GM23338 (cell line): Measurements from ENCODE around the gene CACNA2D1. TPM values are rescaled to one million over a fixed set of nuclear protein-coding genes. Genes with fewer than 3 reads are reported as not detected.
A peak's percentile ranks its signal among the peaks of the same experiment; 100 is the strongest.

ENCODE experiments used
- ATAC-seq: fragments of 200-7000 bp; cut with Tn5 transposase; 3 replicates; pipeline ENCODE4 v1.9.1; 2020
- DNase-seq: peaks from one replicate; pipeline ENCODE4 v3.0.0-alpha.2; 2015; ENCODE audit warnings: low spot score
- H2AFZ ChIP-seq: fragments of 200-600 bp; sonication (generic); 2 replicates; pipeline ENCODE4 v1.8.0; 2016; ENCODE audit warnings: antibody characterized with exemption, mild to moderate bottlenecking, moderate library complexity
- H3F3A ChIP-seq: fragments of 200-600 bp; sonication (generic); replicated peaks from 2 replicates; pipeline ENCODE4 v1.8.0; 2017; ENCODE audit warnings: antibody characterized with exemption, mixed run types, low read depth
- H3K27ac ChIP-seq: fragments of 200-600 bp; sonication (generic); 2 replicates; pipeline ENCODE4 v1.6.1; 2016; ENCODE audit warnings: low read depth
- H3K27me3 ChIP-seq: fragments of 200-600 bp; sonication (generic); 2 replicates; pipeline ENCODE4 v1.8.0; 2016; ENCODE audit warnings: mild to moderate bottlenecking, mixed run types, moderate library complexity; ENCODE audit not compliant: insufficient read depth
- H3K36me3 ChIP-seq: fragments of 200-600 bp; sonication (generic); 2 replicates; pipeline ENCODE4 v1.8.0; 2016; ENCODE audit warnings: mild to moderate bottlenecking; ENCODE audit not compliant: insufficient read depth
- H3K4me1 ChIP-seq: fragments of 200-600 bp; sonication (generic); 2 replicates; pipeline ENCODE4 v1.8.0; 2016; ENCODE audit warnings: mild to moderate bottlenecking, moderate library complexity; ENCODE audit not compliant: insufficient read depth
- H3K4me2 ChIP-seq: fragments of 200-600 bp; sonication (generic); 2 replicates; pipeline ENCODE4 v1.7.1; 2017; ENCODE audit warnings: mixed run types
- H3K4me3 ChIP-seq: fragments of 200-600 bp; sonication (generic); 2 replicates; pipeline ENCODE4 v1.6.1; 2016; ENCODE audit warnings: mixed run types
- H3K79me2 ChIP-seq: fragments of 200-600 bp; sonication (generic); replicated peaks from 2 replicates; pipeline ENCODE4 v1.8.0; 2017; ENCODE audit warnings: mild to moderate bottlenecking; ENCODE audit not compliant: insufficient read depth
- H3K9me2 ChIP-seq: fragments of 200-600 bp; sonication (generic); 2 replicates; pipeline ENCODE4 v1.8.0; 2017; ENCODE audit not compliant: insufficient read depth
- H4K20me1 ChIP-seq: fragments of 200-600 bp; sonication (generic); replicated peaks from 2 replicates; pipeline ENCODE4 v1.8.0; 2017; ENCODE audit warnings: mild to moderate bottlenecking; ENCODE audit not compliant: insufficient read depth
- H3K27ac Mint-ChIP-seq: 2 replicates; pipeline ENCODE4 v1.8.0; 2020; ENCODE audit warnings: inconsistent platforms, mild to moderate bottlenecking, moderate library complexity, mixed read lengths
- H3K27me3 Mint-ChIP-seq: 3 replicates; pipeline ENCODE4 v1.8.0; 2022; ENCODE audit warnings: low read depth, mild to moderate bottlenecking, moderate library complexity, mixed read lengths, inconsistent platforms; ENCODE audit not compliant: insufficient read depth, poor library complexity
- H3K36me3 Mint-ChIP-seq: 3 replicates; pipeline ENCODE4 v1.8.0; 2021; ENCODE audit warnings: low read depth, mild to moderate bottlenecking, inconsistent platforms, moderate library complexity, mixed read lengths
- H3K4me1 Mint-ChIP-seq: 3 replicates; pipeline ENCODE4 v1.8.0; 2020; ENCODE audit warnings: mild to moderate bottlenecking, inconsistent platforms, mixed read lengths
- H3K4me3 Mint-ChIP-seq: 3 replicates; pipeline ENCODE4 v1.8.0; 2021; ENCODE audit warnings: moderate library complexity, mild to moderate bottlenecking, inconsistent platforms, mixed read lengths
- H3K9me3 Mint-ChIP-seq: 3 replicates; pipeline ENCODE4 v1.8.0; 2020; ENCODE audit warnings: moderate library complexity, mild to moderate bottlenecking, inconsistent platforms, mixed read lengths
- CREB1 ChIP-seq: fragments of 250-450 bp; sonication (Bioruptor Pico); IDR thresholded peaks from 2 replicates; pipeline ENCODE4 v1.5.0; 2020; ENCODE audit warnings: low read depth, mild to moderate bottlenecking, moderate library complexity
- EZH2 ChIP-seq: fragments of 200-600 bp; sonication (generic); IDR thresholded peaks from one replicate; pipeline ENCODE4 v1.8.0; 2017; ENCODE audit warnings: antibody characterized with exemption, mild to moderate bottlenecking, low read depth; ENCODE audit not compliant: unreplicated experiment
- EZH2phosphoT487 ChIP-seq: fragments of 200-600 bp; sonication (generic); IDR thresholded peaks from one replicate; pipeline ENCODE4 v1.8.1; 2018; ENCODE audit warnings: antibody characterized with exemption; ENCODE audit not compliant: unreplicated experiment
- JUNB ChIP-seq: IDR thresholded peaks from one replicate; pipeline ENCODE4 v1.6.1; 2016; ENCODE audit warnings: antibody characterized with exemption; ENCODE audit not compliant: unreplicated experiment
- POLR2AphosphoS5 ChIP-seq: IDR thresholded peaks from 2 replicates; pipeline ENCODE4 v1.6.1; 2016; ENCODE audit warnings: antibody characterized with exemption, low read depth
- STAT1 ChIP-seq: IDR thresholded peaks from one replicate; pipeline ENCODE4 v1.6.1; 2016; ENCODE audit warnings: antibody characterized with exemption; ENCODE audit not compliant: unreplicated experiment
- ZNF114 ChIP-seq: fragments of 250-450 bp; sonication (Bioruptor Pico); IDR thresholded peaks from 2 replicates; pipeline ENCODE4 v1.5.0; 2020; ENCODE audit warnings: mild to moderate bottlenecking, moderate library complexity
- ZNF331 ChIP-seq: fragments of 250-450 bp; sonication (Bioruptor Pico); IDR thresholded peaks from 2 replicates; pipeline ENCODE4 v1.5.0; 2020; ENCODE audit warnings: low read depth, mild to moderate bottlenecking, moderate library complexity
- polyA plus RNA-seq: library from polyadenylated mRNA; unstranded; fragments of >200 nt; fragmentation: Nextera tagmentation; extraction: Ambion mirVana; gene quantifications from 2 replicates; pipeline ENCODE4 v1.2.1, GENCODE V29; 2016
- total RNA-seq: library from RNA; depleted of rRNA; stranded (reverse); fragments of >200 nt; shearing (Covaris generic); gene quantifications from 2 replicates; pipeline ENCODE4 v1.2.3, GENCODE V29; 2014
- TF ChIP-seq, protein P1 (sequence below): IDR thresholded peaks from 2 replicates; pipeline ENCODE4 v1.6.1; 2016; ENCODE audit warnings: antibody characterized with exemption
- TF ChIP-seq, protein P2 (sequence below): fragments of 250-450 bp; sonication (Bioruptor Pico); IDR thresholded peaks from 2 replicates; pipeline ENCODE4 v1.5.0; 2020; ENCODE audit warnings: mild to moderate bottlenecking, moderate library complexity

Gene CACNA2D1
- total and polyA plus RNA-seq, 2 experiments from 2014 or later, result 7.0 to 20.4 TPM

DNA sequence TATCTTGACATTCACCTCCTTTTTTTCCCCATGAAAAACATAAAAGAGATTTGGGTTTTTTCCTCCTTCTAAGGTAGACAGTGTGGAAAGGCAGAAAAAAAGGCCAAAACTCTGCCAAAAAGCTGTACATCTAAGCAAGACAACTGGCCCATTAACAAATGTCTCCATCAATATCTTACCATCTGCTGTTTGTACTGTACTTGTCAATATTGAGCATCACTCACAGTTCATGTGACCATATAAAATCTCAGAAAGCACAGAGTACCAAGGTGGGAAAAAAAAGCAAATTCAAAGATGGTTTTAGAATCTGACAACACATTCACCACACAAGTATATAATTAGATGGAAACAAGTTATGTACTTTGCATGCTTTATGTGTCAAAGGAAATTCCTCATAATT, 52.6 kb downstream of the CACNA2D1 start:
- Histone ChIP-seq H3K4me1 (peaks cover 8% of the 10 kb centered on the region), H3K79me2 (0 out of 2 replicates have a peak, but pooled peaks cover 6% of the 10 kb centered on the region), H3F3A (no peaks in the 10 kb centered on the region), H3K36me3 (no peaks in the 10 kb centered on the region), H3K27ac (no peak overlapping the region), H4K20me1 (no peaks in the 10 kb centered on the region), H3K4me3 (no peak overlapping the region), H3K9me2 (no peaks in the 10 kb centered on the region), H3K4me2 (no peak overlapping the region), H2AFZ (no peak overlapping the region), H3K27me3 (no peaks in the 10 kb centered on the region)
- Mint-ChIP-seq H3K4me3 (no peak overlapping the region), H3K27ac (no peak overlapping the region), H3K27me3 (no peaks in the 10 kb centered on the region), H3K9me3 (peaks cover 8% of the 10 kb centered on the region), H3K4me1 (peaks cover 21% of the 10 kb centered on the region), H3K36me3 (peaks cover 15% of the 10 kb centered on the region)
- DNase-seq, result no peak
- ATAC-seq, result no peak
- no peak for TF ChIP-seq ZNF114 (CRISPR knock-in tag)
- TF ChIP-seq POLR2AphosphoS5, result no peak
- TF ChIP-seq, protein P1, sequence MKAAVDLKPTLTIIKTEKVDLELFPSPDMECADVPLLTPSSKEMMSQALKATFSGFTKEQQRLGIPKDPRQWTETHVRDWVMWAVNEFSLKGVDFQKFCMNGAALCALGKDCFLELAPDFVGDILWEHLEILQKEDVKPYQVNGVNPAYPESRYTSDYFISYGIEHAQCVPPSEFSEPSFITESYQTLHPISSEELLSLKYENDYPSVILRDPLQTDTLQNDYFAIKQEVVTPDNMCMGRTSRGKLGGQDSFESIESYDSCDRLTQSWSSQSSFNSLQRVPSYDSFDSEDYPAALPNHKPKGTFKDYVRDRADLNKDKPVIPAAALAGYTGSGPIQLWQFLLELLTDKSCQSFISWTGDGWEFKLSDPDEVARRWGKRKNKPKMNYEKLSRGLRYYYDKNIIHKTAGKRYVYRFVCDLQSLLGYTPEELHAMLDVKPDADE, result no peak
- no peak for TF ChIP-seq JUNB
- TF ChIP-seq EZH2, result no peak

DNA sequence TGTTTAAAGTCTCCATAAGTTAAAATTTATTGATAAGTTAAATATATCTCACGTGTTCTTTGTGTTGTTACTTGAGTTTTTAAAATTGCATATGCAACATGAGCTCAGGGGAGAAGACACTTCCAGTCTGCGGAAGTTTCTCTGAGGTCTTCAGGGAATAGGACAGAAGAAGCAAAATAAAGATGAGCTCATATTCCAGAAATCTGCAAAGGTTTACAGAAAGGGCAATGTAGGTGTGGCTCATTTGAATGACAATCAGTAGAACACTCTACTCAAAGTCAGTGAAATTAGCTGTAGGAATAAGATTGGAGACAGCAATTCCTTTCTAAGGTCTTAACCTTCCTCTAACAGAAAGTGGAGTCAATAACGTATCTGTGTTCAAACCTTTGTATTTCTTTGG, 53.7 kb downstream of the CACNA2D1 start:
- Histone ChIP-seq H4K20me1 (no peaks in the 10 kb centered on the region), H3K79me2 (0 out of 2 replicates have a peak, but pooled peaks cover 6% of the 10 kb centered on the region), H3F3A (no peaks in the 10 kb centered on the region), H2AFZ (no peak overlapping the region), H3K4me3 (no peak overlapping the region), H3K4me1 (peaks cover 11% of the 10 kb centered on the region), H3K9me2 (no peaks in the 10 kb centered on the region), H3K4me2 (0 out of 2 replicates have a peak overlapping the region, but pooled peaks have one; percentile 9), H3K27me3 (no peaks in the 10 kb centered on the region), H3K36me3 (no peaks in the 10 kb centered on the region), H3K27ac (no peak overlapping the region)
- no peak overlapping the region for H3K27ac Mint-ChIP-seq
- ATAC-seq (no peak), DNase-seq (no peak)
- no peaks in the 10 kb centered on the region for H3K27me3 Mint-ChIP-seq
- H3K36me3 Mint-ChIP-seq, result peaks cover 15% of the 10 kb centered on the region
- H3K9me3 Mint-ChIP-seq, result peaks cover 8% of the 10 kb centered on the region
- H3K4me1 Mint-ChIP-seq, result peaks cover 26% of the 10 kb centered on the region
- H3K4me3 Mint-ChIP-seq, result no peak overlapping the region
- TF ChIP-seq ZNF114 (CRISPR knock-in tag) (no peak), POLR2AphosphoS5 (no peak), STAT1 (no peak), EZH2phosphoT487 (no peak), ZNF331 (CRISPR knock-in tag) (no peak), CREB1 (CRISPR knock-in tag) (no peak), EZH2 (no peak)
- TF ChIP-seq, protein P2, sequence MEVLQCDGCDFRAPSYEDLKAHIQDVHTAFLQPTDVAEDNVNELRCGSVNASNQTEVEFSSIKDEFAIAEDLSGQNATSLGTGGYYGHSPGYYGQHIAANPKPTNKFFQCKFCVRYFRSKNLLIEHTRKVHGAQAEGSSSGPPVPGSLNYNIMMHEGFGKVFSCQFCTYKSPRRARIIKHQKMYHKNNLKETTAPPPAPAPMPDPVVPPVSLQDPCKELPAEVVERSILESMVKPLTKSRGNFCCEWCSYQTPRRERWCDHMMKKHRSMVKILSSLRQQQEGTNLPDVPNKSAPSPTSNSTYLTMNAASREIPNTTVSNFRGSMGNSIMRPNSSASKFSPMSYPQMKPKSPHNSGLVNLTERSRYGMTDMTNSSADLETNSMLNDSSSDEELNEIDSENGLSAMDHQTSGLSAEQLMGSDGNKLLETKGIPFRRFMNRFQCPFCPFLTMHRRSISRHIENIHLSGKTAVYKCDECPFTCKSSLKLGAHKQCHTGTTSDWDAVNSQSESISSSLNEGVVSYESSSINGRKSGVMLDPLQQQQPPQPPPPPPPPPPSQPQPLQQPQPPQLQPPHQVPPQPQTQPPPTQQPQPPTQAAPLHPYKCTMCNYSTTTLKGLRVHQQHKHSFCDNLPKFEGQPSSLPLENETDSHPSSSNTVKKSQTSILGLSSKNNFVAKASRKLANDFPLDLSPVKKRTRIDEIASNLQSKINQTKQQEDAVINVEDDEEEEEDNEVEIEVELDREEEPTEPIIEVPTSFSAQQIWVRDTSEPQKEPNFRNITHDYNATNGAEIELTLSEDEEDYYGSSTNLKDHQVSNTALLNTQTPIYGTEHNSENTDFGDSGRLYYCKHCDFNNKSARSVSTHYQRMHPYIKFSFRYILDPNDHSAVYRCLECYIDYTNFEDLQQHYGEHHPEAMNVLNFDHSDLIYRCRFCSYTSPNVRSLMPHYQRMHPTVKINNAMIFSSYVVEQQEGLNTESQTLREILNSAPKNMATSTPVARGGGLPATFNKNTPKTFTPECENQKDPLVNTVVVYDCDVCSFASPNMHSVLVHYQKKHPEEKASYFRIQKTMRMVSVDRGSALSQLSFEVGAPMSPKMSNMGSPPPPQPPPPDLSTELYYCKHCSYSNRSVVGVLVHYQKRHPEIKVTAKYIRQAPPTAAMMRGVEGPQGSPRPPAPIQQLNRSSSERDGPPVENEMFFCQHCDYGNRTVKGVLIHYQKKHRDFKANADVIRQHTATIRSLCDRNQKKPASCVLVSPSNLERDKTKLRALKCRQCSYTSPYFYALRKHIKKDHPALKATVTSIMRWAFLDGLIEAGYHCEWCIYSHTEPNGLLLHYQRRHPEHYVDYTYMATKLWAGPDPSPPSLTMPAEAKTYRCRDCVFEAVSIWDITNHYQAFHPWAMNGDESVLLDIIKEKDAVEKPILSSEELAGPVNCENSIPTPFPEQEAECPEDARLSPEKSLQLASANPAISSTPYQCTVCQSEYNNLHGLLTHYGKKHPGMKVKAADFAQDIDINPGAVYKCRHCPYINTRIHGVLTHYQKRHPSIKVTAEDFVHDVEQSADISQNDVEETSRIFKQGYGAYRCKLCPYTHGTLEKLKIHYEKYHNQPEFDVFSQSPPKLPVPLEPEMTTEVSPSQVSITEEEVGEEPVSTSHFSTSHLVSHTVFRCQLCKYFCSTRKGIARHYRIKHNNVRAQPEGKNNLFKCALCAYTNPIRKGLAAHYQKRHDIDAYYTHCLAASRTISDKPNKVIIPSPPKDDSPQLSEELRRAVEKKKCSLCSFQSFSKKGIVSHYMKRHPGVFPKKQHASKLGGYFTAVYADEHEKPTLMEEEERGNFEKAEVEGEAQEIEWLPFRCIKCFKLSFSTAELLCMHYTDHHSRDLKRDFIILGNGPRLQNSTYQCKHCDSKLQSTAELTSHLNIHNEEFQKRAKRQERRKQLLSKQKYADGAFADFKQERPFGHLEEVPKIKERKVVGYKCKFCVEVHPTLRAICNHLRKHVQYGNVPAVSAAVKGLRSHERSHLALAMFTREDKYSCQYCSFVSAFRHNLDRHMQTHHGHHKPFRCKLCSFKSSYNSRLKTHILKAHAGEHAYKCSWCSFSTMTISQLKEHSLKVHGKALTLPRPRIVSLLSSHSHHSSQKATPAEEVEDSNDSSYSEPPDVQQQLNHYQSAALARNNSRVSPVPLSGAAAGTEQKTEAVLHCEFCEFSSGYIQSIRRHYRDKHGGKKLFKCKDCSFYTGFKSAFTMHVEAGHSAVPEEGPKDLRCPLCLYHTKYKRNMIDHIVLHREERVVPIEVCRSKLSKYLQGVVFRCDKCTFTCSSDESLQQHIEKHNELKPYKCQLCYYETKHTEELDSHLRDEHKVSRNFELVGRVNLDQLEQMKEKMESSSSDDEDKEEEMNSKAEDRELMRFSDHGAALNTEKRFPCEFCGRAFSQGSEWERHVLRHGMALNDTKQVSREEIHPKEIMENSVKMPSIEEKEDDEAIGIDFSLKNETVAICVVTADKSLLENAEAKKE (CRISPR knock-in tag), result no peak
- TF ChIP-seq, protein P1, result no peak
